HEK293 (cell line): Measurements from ENCODE around the gene STMND1.

ENCODE experiments used
- CTCF ChIA-PET: fragments of 350-600 bp; formaldehyde crosslinking; extraction: SDS; loops from one replicate; lab custom pipeline; 2021; ENCODE audit warnings: antibody characterized with exemption; lab: Yijun Ruan, JAX
- POLR2A ChIA-PET: fragments of 300-600 bp; formaldehyde crosslinking; extraction: SDS; loops from one replicate; lab custom pipeline; 2020; ENCODE audit warnings: antibody characterized with exemption, inconsistent platforms; lab: Yijun Ruan, JAX
- H3K27ac ChIP-seq: fragments of 200-500 bp; sonication (Bioruptor generic); 2 replicates; pipeline ENCODE4 v1.5.1; 2014; ENCODE audit warnings: low read depth, low read length, control low read depth, inconsistent platforms; ENCODE audit errors: extremely low read depth
- H3K36me3 ChIP-seq, 2 experiments: fragments of 200-500 bp in 1 of 2; sonication (Bioruptor generic) in 1 of 2; 1 replicate in 1 of 2; 2 replicates in 1 of 2; pipeline ENCODE4 v1.5.1; 2014 to 2017; ENCODE audit warnings: inconsistent platforms in 2 of 2, low read length in 2 of 2; ENCODE audit not compliant: control insufficient read depth in 2 of 2, insufficient read depth in 1 of 2
- H3K4me1 ChIP-seq: fragments of 200-500 bp; sonication (Bioruptor generic); 2 replicates; pipeline ENCODE4 v1.5.1; 2014; ENCODE audit warnings: mild to moderate bottlenecking, low read length, inconsistent platforms; ENCODE audit not compliant: control insufficient read depth, insufficient read depth
- H3K4me3 ChIP-seq: 2 replicates; pipeline ENCODE4 v1.5.1; 2011; ENCODE audit warnings: low read depth, mild to moderate bottlenecking, control low read depth, low read length, moderate library complexity
- H3K9me3 ChIP-seq: fragments of 200-500 bp; sonication (Bioruptor generic); 2 replicates; pipeline ENCODE4 v1.5.1; 2014; ENCODE audit warnings: low read depth, low read length, inconsistent platforms; ENCODE audit not compliant: control insufficient read depth, insufficient read depth
- ATF2 ChIP-seq: fragments of 450-650 bp; formaldehyde crosslinking; IDR thresholded peaks from 2 replicates; pipeline ENCODE4 v1.5.1; 2016; ENCODE audit warnings: missing biosample characterization, missing genetic modification characterization, low read depth
- FEZF1 ChIP-seq: fragments of 450-650 bp; formaldehyde crosslinking; IDR thresholded peaks from 2 replicates; pipeline ENCODE4 v1.5.1; 2016; ENCODE audit warnings: missing biosample characterization, missing genetic modification characterization
- IKZF3 ChIP-seq: fragments of 450-650 bp; IDR thresholded peaks from 2 replicates; pipeline ENCODE4 v1.5.0; 2018; ENCODE audit warnings: missing biosample characterization, mild to moderate bottlenecking, missing genetic modification characterization, moderate library complexity
- INSM2 ChIP-seq: fragments of 450-650 bp; formaldehyde crosslinking; IDR thresholded peaks from 2 replicates; pipeline ENCODE4 v1.5.1; 2016; ENCODE audit warnings: missing biosample characterization, missing genetic modification characterization
- KLF9 ChIP-seq: fragments of 450-650 bp; formaldehyde crosslinking; IDR thresholded peaks from 2 replicates; pipeline ENCODE4 v1.5.1; 2016; ENCODE audit warnings: missing biosample characterization, missing genetic modification characterization, low read depth
- PRDM10 ChIP-seq: fragments of 450-650 bp; formaldehyde crosslinking; IDR thresholded peaks from 2 replicates; pipeline ENCODE4 v1.5.1; 2016; ENCODE audit warnings: missing biosample characterization, missing genetic modification characterization
- RBAK ChIP-seq: fragments of 450-650 bp; formaldehyde crosslinking; IDR thresholded peaks from 2 replicates; pipeline ENCODE4 v1.5.1; 2016; ENCODE audit warnings: missing biosample characterization, missing genetic modification characterization
- TCF7L2 ChIP-seq: IDR thresholded peaks from 2 replicates; pipeline ENCODE4 v1.6.1; 2011; ENCODE audit warnings: low read depth, mild to moderate bottlenecking, inconsistent platforms, low read length, moderate library complexity, borderline replicate concordance
- TRIM28 ChIP-seq: IDR thresholded peaks from 2 replicates; pipeline ENCODE4 v1.6.1; 2011; ENCODE audit warnings: low read length, control low read depth, borderline replicate concordance
- TSHZ1 ChIP-seq: fragments of 450-650 bp; formaldehyde crosslinking; IDR thresholded peaks from 2 replicates; pipeline ENCODE4 v1.5.1; 2016; ENCODE audit warnings: missing biosample characterization, missing genetic modification characterization, borderline replicate concordance
- ZEB2 ChIP-seq: fragments of 450-650 bp; formaldehyde crosslinking; IDR thresholded peaks from 2 replicates; pipeline ENCODE4 v1.5.1; 2016; ENCODE audit warnings: missing biosample characterization, missing genetic modification characterization
- ZIC2 ChIP-seq: fragments of 450-650 bp; formaldehyde crosslinking; IDR thresholded peaks from 2 replicates; pipeline ENCODE4 v1.5.1; 2016; ENCODE audit warnings: missing biosample characterization, missing genetic modification characterization
- ZNF10 ChIP-seq: fragments of 450-650 bp; formaldehyde crosslinking; IDR thresholded peaks from 2 replicates; pipeline ENCODE4 v1.5.1; 2017; ENCODE audit warnings: missing biosample characterization, missing genetic modification characterization
- ZNF2 ChIP-seq: fragments of 450-650 bp; formaldehyde crosslinking; IDR thresholded peaks from 2 replicates; pipeline ENCODE4 v1.5.1; 2016; ENCODE audit warnings: missing biosample characterization, missing genetic modification characterization
- ZNF239 ChIP-seq: fragments of 450-650 bp; formaldehyde crosslinking; IDR thresholded peaks from 2 replicates; pipeline ENCODE4 v1.5.1; 2016; ENCODE audit warnings: missing biosample characterization, missing genetic modification characterization
- ZNF274 ChIP-seq, 2 experiments: fragments of 200-500 bp in 1 of 2; fragments of 450-650 bp in 1 of 2; sonication (Bioruptor generic) in 1 of 2; formaldehyde crosslinking in 1 of 2; IDR thresholded peaks; 2 replicates each; pipeline versions ENCODE4 v1.5.1 to v1.6.1; 2014 to 2016; ENCODE audit warnings: borderline replicate concordance in 1 of 2, inconsistent platforms in 1 of 2, low read length in 1 of 2, missing biosample characterization in 1 of 2, missing genetic modification characterization in 1 of 2
- ZNF335 ChIP-seq: fragments of 450-650 bp; formaldehyde crosslinking; conservative IDR thresholded peaks from 2 replicates; pipeline ENCODE4 v1.5.1; 2016; ENCODE audit warnings: missing biosample characterization, missing genetic modification characterization
- ZNF398 ChIP-seq: fragments of 450-650 bp; formaldehyde crosslinking; IDR thresholded peaks from 2 replicates; pipeline ENCODE4 v1.5.1; 2017; ENCODE audit warnings: missing biosample characterization, missing genetic modification characterization
- ZNF623 ChIP-seq: fragments of 450-650 bp; formaldehyde crosslinking; IDR thresholded peaks from 2 replicates; pipeline ENCODE4 v1.5.1; 2016; ENCODE audit warnings: missing biosample characterization, missing genetic modification characterization
- ZNF624 ChIP-seq: fragments of 450-650 bp; formaldehyde crosslinking; IDR thresholded peaks from 2 replicates; pipeline ENCODE4 v1.5.1; 2017; ENCODE audit warnings: missing biosample characterization, missing genetic modification characterization
- ZNF692 ChIP-seq: fragments of 450-650 bp; formaldehyde crosslinking; IDR thresholded peaks from 2 replicates; pipeline ENCODE4 v1.5.1; 2016; ENCODE audit warnings: missing biosample characterization, missing genetic modification characterization
- ZNF777 ChIP-seq: fragments of 450-650 bp; formaldehyde crosslinking; IDR thresholded peaks from 2 replicates; pipeline ENCODE4 v1.5.1; 2017; ENCODE audit warnings: missing biosample characterization, missing genetic modification characterization, borderline replicate concordance

Gene STMND1

GRCh38 chr6:17101422-17102257 lies at the start of gene STMND1:
STMND1 (plus strand) TSS chr6:17102050; CDS start chr6:17102258, 208 bp downstream.
- Histone ChIP-seq H3K36me3 (no peaks in the 10 kb centered on the region), H3K4me1 (peaks cover 7% of the 10 kb centered on the region; the same call in 1 of the 2 replicates), H3K4me3 (peak within 1 kb of the TSS; percentile 53), H3K9me3 (no peaks in the 10 kb centered on the region), H3K27ac (peak within 1 kb of the TSS; percentile 81)
- CTCF ChIA-PET = interaction anchor here (0.6 to 1.1 kb wide), 3 partner anchors 13 to 330 kb away, joined by 3 to 5 read pairs (median 4); no protein-coding TSS in a partner anchor
- POLR2A ChIA-PET = no interaction called here
- peak; percentile 98 for TF ChIP-seq PRDM10 (tag by site-specific recombination)
- peak; percentile 76 for TF ChIP-seq ZNF2 (tag by site-specific recombination)
- TF ChIP-seq TRIM28 = peak; percentile 35; the same call in 1 of the 2 replicates
- TF ChIP-seq ZNF398 (tag by site-specific recombination) = peak; percentile 30; the same call in 1 of the 2 replicates
- TF ChIP-seq ZNF692 (tag by site-specific recombination) = peak; percentile 42; the same call in 1 of the 2 replicates
- TF ChIP-seq ATF2 = peak; percentile 98
- peak; percentile 98 for TF ChIP-seq ZNF777
- peak; percentile 47 for TF ChIP-seq INSM2 (tag by site-specific recombination)
- TF ChIP-seq ZNF624 (tag by site-specific recombination) = no peak
- no peak for TF ChIP-seq ZNF10 (tag by site-specific recombination)
- peak; percentile 66; the same call in 1 of the 2 replicates for TF ChIP-seq KLF9
- TF ChIP-seq ZIC2 (tag by site-specific recombination) = 0 out of 2 replicates have a peak, but pooled peaks have one; percentile 18
- 0 out of 2 replicates have a peak, but pooled peaks have one; percentile 57 for TF ChIP-seq TSHZ1
- TF ChIP-seq TCF7L2 = no peak
- peak; percentile 71 for TF ChIP-seq ZEB2 (tag by site-specific recombination)
- peak; percentile 84 for TF ChIP-seq IKZF3
- TF ChIP-seq RBAK = no peak
- peak; percentile 8; the same call in 1 of the 2 replicates for TF ChIP-seq ZNF623 (tag by site-specific recombination)
- peak; percentile 95 for TF ChIP-seq ZNF335 (tag by site-specific recombination)
- no peak for TF ChIP-seq ZNF239 (tag by site-specific recombination)
- no peak for TF ChIP-seq ZNF274 (IDR thresholded peaks at IDR 0.05; ENCODE audit: low read length)
- no peak for TF ChIP-seq ZNF274 (tag by site-specific recombination; IDR thresholded peaks at IDR 0.05; ENCODE audit: borderline replicate concordance)
- TF ChIP-seq FEZF1 (tag by site-specific recombination) = peak; percentile 92
